ENCODE results near the gene SLC22A7.

DNA sequence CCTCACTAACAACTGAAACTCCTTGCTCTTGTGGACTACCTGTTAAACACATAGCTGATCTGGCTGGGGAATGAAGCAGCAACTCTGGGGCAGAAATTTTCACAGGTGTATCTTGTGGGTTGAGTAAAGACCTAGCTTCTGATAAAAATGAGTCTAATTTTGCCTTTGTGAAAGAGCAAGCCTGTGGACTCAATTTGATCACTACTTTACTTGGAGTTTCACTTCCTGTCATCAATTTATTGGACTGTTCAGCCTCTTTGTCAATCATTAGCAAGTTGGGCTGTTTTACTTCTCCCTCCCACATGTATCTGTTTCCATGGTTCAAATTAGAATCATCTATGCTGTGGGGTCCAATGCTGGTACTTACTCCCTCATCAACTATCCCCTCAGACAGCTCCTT, 40.2 kb downstream of the SLC22A7 start:
- TF ChIP-seq KDM1A (IDR thresholded peaks at IDR 0.05; ENCODE audit: borderline replicate concordance, low read length), result no peak
- TF ChIP-seq POLR2A (IDR thresholded peaks at IDR 0.05; ENCODE audit: control extremely low read depth in 1 of 2, low read depth in 2 of 2, low read length in 2 of 2), result no peak
- no peak for TF ChIP-seq CTCF (IDR thresholded peaks at IDR 0.05; ENCODE audit: control extremely low read depth in 1 of 3, insufficient read depth in 1 of 3, low read depth in 1 of 3, low read length in 3 of 3)
- TF ChIP-seq NRF1 (IDR thresholded peaks at IDR 0.05; ENCODE audit: low read depth, low read length), result no peak
- TF ChIP-seq MAX (IDR thresholded peaks at IDR 0.05), result no peak
